Measurements from ENCODE around the gene USP15.

Gene USP15

GRCh38 chr12:62221107-62221506, 39.1 kb upstream of the USP15 start:
- no peak overlapping the region for H3K4me3 ChIP-seq (replicated peaks; ENCODE audit: low read depth, low read length)
- no peak for DNase-seq (ENCODE audit: low read depth)
- TF ChIP-seq CTCF (IDR thresholded peaks at IDR 0.05; ENCODE audit: low read length, missing control alignments) = no peak

GRCh38 chr12:62224601-62225000, 35.6 kb upstream of the USP15 start:
- TF ChIP-seq CTCF (IDR thresholded peaks at IDR 0.05; ENCODE audit: low read length, missing control alignments) = no peak
- no peak overlapping the region for H3K4me3 ChIP-seq (replicated peaks; ENCODE audit: low read depth, low read length)
- DNase-seq (ENCODE audit: low read depth) = no peak

GRCh38 chr12:62227091-62227490, 33.1 kb upstream of the USP15 start:
- no peak for TF ChIP-seq CTCF (IDR thresholded peaks at IDR 0.05; ENCODE audit: low read length, missing control alignments)
- H3K4me3 ChIP-seq (replicated peaks; ENCODE audit: low read depth, low read length) = no peak overlapping the region

GRCh38 chr12:62230652-62231051, 29.6 kb upstream of the USP15 start:
- H3K4me3 ChIP-seq (replicated peaks; ENCODE audit: low read depth, low read length) = no peak overlapping the region
- TF ChIP-seq CTCF (IDR thresholded peaks at IDR 0.05; ENCODE audit: low read length, missing control alignments) = no peak
- DNase-seq (ENCODE audit: low read depth) = no peak

More at GRCh38 chr12:62227091-62227490, 33.1 kb upstream of the USP15 start:
- DNase-seq (ENCODE audit: low read depth) = no peak

- no peak overlapping the region for H3K4me3 ChIP-seq (replicated peaks; ENCODE audit: low read depth, low read length)
- TF ChIP-seq CTCF (IDR thresholded peaks at IDR 0.05; ENCODE audit: low read length, missing control alignments) = no peak
- no peak for DNase-seq (ENCODE audit: low read depth)
Observed at GRCh38 chr12:62232143-62232729, 28.0 kb upstream of the USP15 start.

GRCh38 chr12:62233805-62234204, 26.4 kb upstream of the USP15 start:
- no peak for DNase-seq (ENCODE audit: low read depth)
- TF ChIP-seq CTCF (IDR thresholded peaks at IDR 0.05; ENCODE audit: low read length, missing control alignments) = no peak

GRCh38 chr12:62239571-62239970, 20.6 kb upstream of the USP15 start:
- DNase-seq (ENCODE audit: low read depth) = no peak
- no peak for TF ChIP-seq CTCF (IDR thresholded peaks at IDR 0.05; ENCODE audit: low read length, missing control alignments)
- no peak overlapping the region for H3K4me3 ChIP-seq (replicated peaks; ENCODE audit: low read depth, low read length)

More at GRCh38 chr12:62233805-62234204, 26.4 kb upstream of the USP15 start:
- H3K4me3 ChIP-seq (replicated peaks; ENCODE audit: low read depth, low read length) = no peak overlapping the region

Measured in fibroblast of pulmonary artery (primary cell).